ENCODE results near the gene HMCN2.
A peak's percentile ranks its signal among the peaks of the same experiment; 100 is the strongest.

The HMCN2 gene

GRCh38 chr9:130443456-130443801, 177.9 kb downstream of the HMCN2 start:
- no peak for DNase-seq

GRCh38 chr9:130443840-130444492, 178.4 kb downstream of the HMCN2 start:
- no peak for DNase-seq

GRCh38 chr9:130444565-130445221, 179.1 kb downstream of the HMCN2 start, which contains the start of gene ASS1:
ASS1 (plus strand) TSS chr9:130444961; CDS start chr9:130452229, 7,268 bp downstream.
- DNase-seq, result peak; percentile 56

GRCh38 chr9:130445268-130445983, 179.9 kb downstream of the HMCN2 start:
- peak; percentile 54 for DNase-seq

GRCh38 chr9:130446101-130446861, 180.7 kb downstream of the HMCN2 start:
- DNase-seq, result peak; percentile 89

GRCh38 chr9:130447193-130447816, 181.7 kb downstream of the HMCN2 start:
- no peak for DNase-seq

GRCh38 chr9:130448035-130448624, 182.6 kb downstream of the HMCN2 start:
- DNase-seq, result peak; percentile 12

- DNase-seq, result no peak
Observed at GRCh38 chr9:130448771-130449603, 183.4 kb downstream of the HMCN2 start.

- DNase-seq, result no peak
Observed at GRCh38 chr9:130450344-130451003, 184.9 kb downstream of the HMCN2 start.

- no peak for DNase-seq
Observed at GRCh38 chr9:130451004-130451390, 185.4 kb downstream of the HMCN2 start.

- DNase-seq, result peak; percentile 31
Observed at GRCh38 chr9:130451509-130452388, 186.2 kb downstream of the HMCN2 start.

- no peak for DNase-seq
Observed at GRCh38 chr9:130452835-130453234, 187.3 kb downstream of the HMCN2 start.

GRCh38 chr9:130453487-130453886, 187.9 kb downstream of the HMCN2 start:
- DNase-seq, result no peak

- no peak for DNase-seq
Observed at GRCh38 chr9:130454096-130454811, 188.7 kb downstream of the HMCN2 start.

GRCh38 chr9:130454812-130455325, 189.3 kb downstream of the HMCN2 start:
- DNase-seq, result no peak

- DNase-seq, result no peak
Observed at GRCh38 chr9:130458027-130458803, 192.7 kb downstream of the HMCN2 start.

GRCh38 chr9:130458804-130459067, 193.2 kb downstream of the HMCN2 start:
- no peak for DNase-seq

- DNase-seq, result no peak
Observed at GRCh38 chr9:130459151-130459550, 193.6 kb downstream of the HMCN2 start.

Measured in DMS 273 treated with DMSO at 0.1 percent for 48 hours (cell line).